ENCODE measurements around the gene CNGA3.

DNA sequence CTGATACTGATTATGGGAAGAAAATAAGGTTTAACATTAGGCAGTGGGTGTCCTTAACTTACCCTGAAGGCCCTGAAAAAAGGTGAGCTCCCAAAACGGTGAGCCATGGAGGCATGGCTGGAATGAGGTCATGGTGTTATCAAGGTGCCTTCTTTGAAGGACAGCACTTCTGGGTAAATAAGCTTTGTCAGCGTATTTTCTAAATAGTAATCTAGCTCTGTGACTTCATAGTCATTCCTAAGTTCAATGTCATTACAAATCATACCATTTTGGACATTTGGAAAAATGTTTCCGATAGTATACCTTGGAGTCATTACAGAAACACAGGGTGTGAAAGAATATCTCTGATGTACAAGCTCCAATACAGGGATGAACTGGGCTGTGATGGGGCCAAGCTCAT, 35.2 kb upstream of the CNGA3 start:
- TF ChIP-seq CTCF (IDR thresholded peaks at IDR 0.05), result no peak
- no peak for TF ChIP-seq POLR2A (IDR thresholded peaks at IDR 0.05)
